Stimulated activated CD8-positive, alpha-beta memory T cell treated with anti-CD3 and anti-CD28 coated beads, Interleukin-4, amount 100 ng/mL, for 4 hours (primary cell): ENCODE data around the gene RAB29.
"Not testable (repeated sequence)": the region's sequence is repeated elsewhere in the genome, so short reads cannot be mapped to it uniquely, and the experiment has no call there.

Experiments
- DNase-seq, 2 donors: peaks; one replicate each; pipeline ENCODE4 v3.0.0-alpha.2; 2020; ENCODE audit warnings: low read depth in 2 of 2, low spot score in 1 of 2

Gene RAB29

DNA sequence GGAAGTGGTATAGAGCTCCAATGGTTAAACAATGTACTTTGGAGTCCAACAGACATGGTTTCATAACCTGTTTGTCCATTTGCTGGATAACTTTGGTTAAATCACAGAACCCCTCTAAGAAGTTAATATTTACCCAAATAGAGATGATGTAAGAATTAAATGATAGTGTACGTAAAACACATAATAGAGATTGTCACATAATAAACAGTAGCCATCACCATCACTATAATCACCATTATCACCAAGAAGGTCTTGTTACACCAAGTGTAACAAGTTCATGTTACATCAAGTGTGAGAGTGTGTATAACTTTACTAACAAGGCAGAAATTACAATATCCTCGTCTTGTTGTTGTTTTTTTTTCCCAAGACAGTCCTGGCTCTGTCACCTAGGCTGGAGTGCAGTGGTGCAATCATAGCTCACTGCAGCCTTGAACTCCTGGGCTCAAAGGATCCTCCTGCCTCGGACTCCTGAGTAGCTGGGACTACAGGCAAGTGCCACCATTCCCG lies 48.6 kb downstream of the RAB29 start:
- no peak for DNase-seq

DNA sequence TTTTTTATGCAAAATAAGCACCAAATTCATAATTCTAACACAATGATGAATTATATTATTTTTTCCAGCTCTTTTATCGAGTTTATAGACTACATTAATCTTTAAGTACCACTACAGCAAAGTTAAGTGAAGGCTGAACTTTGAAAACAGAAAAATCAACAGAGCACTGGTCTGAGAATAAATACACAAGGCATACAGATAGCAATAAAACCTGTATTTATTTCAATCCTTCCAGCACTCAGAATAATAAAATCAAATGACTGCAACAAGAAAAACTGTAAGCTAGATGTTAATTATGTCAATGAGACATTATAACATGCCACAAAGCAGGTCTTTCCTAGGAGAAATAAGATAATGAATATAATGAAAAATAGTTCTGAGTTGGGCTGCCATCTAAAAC lies 49.8 kb downstream of the RAB29 start:
- no peak for DNase-seq

GRCh38 chr1:205720740-205721139 lies 54.5 kb downstream of the RAB29 start:
- DNase-seq, result not testable (repeated sequence)

- DNase-seq, result no peak
Observed at GRCh38 chr1:205719762-205720161, 55.5 kb downstream of the RAB29 start.

DNA sequence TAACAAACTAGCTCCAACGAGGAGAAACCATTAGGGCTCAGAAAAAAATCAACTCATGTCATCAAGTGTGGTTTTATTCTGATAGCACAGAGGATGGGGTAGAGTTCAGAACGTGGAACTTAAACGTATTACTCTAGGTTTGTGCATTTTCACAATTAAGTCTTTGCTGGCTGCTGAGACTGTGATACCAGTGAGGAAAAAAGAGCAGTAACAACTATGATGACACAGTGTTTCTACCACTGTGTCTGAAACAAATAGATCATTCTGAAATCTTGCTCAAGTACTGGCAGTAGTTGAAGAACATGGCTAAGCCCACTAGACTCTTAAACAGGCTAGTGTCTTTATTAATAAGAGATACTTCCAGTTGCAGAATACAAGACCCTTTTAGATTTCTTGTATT lies 56.3 kb downstream of the RAB29 start:
- no peak for DNase-seq
